Heart left ventricle (tissue), 13 donors: ENCODE measurements around the gene FOXN3.

ENCODE experiments used
- CTCF ChIP-seq, 12 donors: fragments of 200-600 bp; sonication (generic) in 4 of 12; IDR thresholded peaks; one replicate each; pipeline versions ENCODE4 v1.5.0 to v1.8.0; 2018 to 2022; ENCODE audit warnings: antibody characterized with exemption in 12 of 12, mild to moderate bottlenecking in 5 of 12
- POLR2A ChIP-seq, 2 donors: fragments of 450-650 bp; IDR thresholded peaks; one replicate each; pipeline ENCODE4 v1.6.1; 2017; ENCODE audit warnings: antibody characterized with exemption in 2 of 2, mild to moderate bottlenecking in 2 of 2, moderate library complexity in 2 of 2
- donor health status: ischemic (EF 13 %, LVEDD 7.1; RV severe dilation, severe dysfunction).
- donor health status: DM: no; HTN: yes; CAD: no.
- donor health status: DM: no; HTN: no; CAD: no.
- donor health status: ischemic (EF 25% LVEDD 6.9; RV normal size, moderate dysfunction).
- donor health status: ischemic (EF 25% LVEDD 5.7; RV mildly dilated, moderate dysfunction).
- donor health status: ischemic (EF 35%, LVEDD 5.7; RV mildly dilated, moderate dysfunction).
- donor health status: nonischemic (EF 11% LVEDD 7.7; RV severe dilation, severe dysfunction).
- donor health status: DM: yes; HTN: yes; CAD: no.
- donor health status: PGD.
- donor health status: ischemic (EF 29% LVEDD 5.4; RV normal size, mild dysfunction).
- donor health status: nonischemic (EF 23%, LVEDD 6.1; RV moderate dilation, normal function).

- TF ChIP-seq CTCF (IDR thresholded peaks at IDR 0.05) (no peak), POLR2A (IDR thresholded peaks at IDR 0.05) (no peak)
These were observed 232.1 kb downstream of the FOXN3 start for GRCh38 chr14:89184952-89185351.
